HEK293T (cell line): Measurements from ENCODE around the gene WWOX.

Experiments used
- ARNT ChIP-seq: fragments of 450-650 bp; IDR thresholded peaks from 2 replicates; pipeline ENCODE4 v1.6.1; 2017; ENCODE audit warnings: mild to moderate bottlenecking
- BHLHE40 ChIP-seq: fragments of 450-650 bp; IDR thresholded peaks from 2 replicates; pipeline ENCODE4 v1.6.1; 2016; ENCODE audit warnings: mild to moderate bottlenecking, moderate library complexity, borderline replicate concordance
- FOXM1 ChIP-seq: fragments of 450-650 bp; IDR thresholded peaks from 2 replicates; pipeline ENCODE4 v1.6.1; 2017; ENCODE audit warnings: mild to moderate bottlenecking, borderline replicate concordance
- LEF1 ChIP-seq: fragments of 450-650 bp; IDR thresholded peaks from 2 replicates; pipeline ENCODE4 v1.6.1; 2017; ENCODE audit warnings: mild to moderate bottlenecking, borderline replicate concordance
- NFRKB ChIP-seq: fragments of 450-650 bp; IDR thresholded peaks from 2 replicates; pipeline ENCODE4 v1.6.1; 2016; ENCODE audit warnings: mild to moderate bottlenecking, moderate library complexity
- PKNOX1 ChIP-seq: fragments of 450-650 bp; IDR thresholded peaks from 2 replicates; pipeline ENCODE4 v1.6.1; 2016
- SP1 ChIP-seq: fragments of 450-650 bp; IDR thresholded peaks from 2 replicates; pipeline ENCODE4 v1.6.1; 2017
- SUZ12 ChIP-seq: fragments of 450-650 bp; IDR thresholded peaks from 2 replicates; pipeline ENCODE4 v1.6.1; 2016; ENCODE audit warnings: mild to moderate bottlenecking
- ZNF384 ChIP-seq: fragments of 450-650 bp; IDR thresholded peaks from 2 replicates; pipeline ENCODE4 v1.6.1; 2016

GRCh38 chr16:78269256-78269655, 169.8 kb downstream of the WWOX start:
- TF ChIP-seq FOXM1 (no peak), BHLHE40 (no peak), ARNT (no peak), NFRKB (no peak), ZNF384 (no peak), LEF1 (no peak), SP1 (no peak), SUZ12 (no peak), PKNOX1 (no peak)
